HEK293 (cell line): ENCODE results near the gene PCDH8.
"Not testable (repeated sequence)": the region's sequence is repeated elsewhere in the genome, so short reads cannot be mapped to it uniquely, and the experiment has no call there.

Source experiments
- CTCF ChIA-PET: fragments of 350-600 bp; formaldehyde crosslinking; extraction: SDS; loops from one replicate; lab custom pipeline; 2021; ENCODE audit warnings: antibody characterized with exemption; lab: Yijun Ruan, JAX
- POLR2A ChIA-PET: fragments of 300-600 bp; formaldehyde crosslinking; extraction: SDS; loops from one replicate; lab custom pipeline; 2020; ENCODE audit warnings: antibody characterized with exemption, inconsistent platforms; lab: Yijun Ruan, JAX
- H3K27ac ChIP-seq: fragments of 200-500 bp; sonication (Bioruptor generic); 2 replicates; pipeline ENCODE4 v1.5.1; 2014; ENCODE audit warnings: low read depth, low read length, control low read depth, inconsistent platforms; ENCODE audit errors: extremely low read depth
- H3K36me3 ChIP-seq, 2 experiments: fragments of 200-500 bp in 1 of 2; sonication (Bioruptor generic) in 1 of 2; 1 replicate in 1 of 2; 2 replicates in 1 of 2; pipeline ENCODE4 v1.5.1; 2014 to 2017; ENCODE audit warnings: inconsistent platforms in 2 of 2, low read length in 2 of 2; ENCODE audit not compliant: control insufficient read depth in 2 of 2, insufficient read depth in 1 of 2
- H3K4me1 ChIP-seq: fragments of 200-500 bp; sonication (Bioruptor generic); 2 replicates; pipeline ENCODE4 v1.5.1; 2014; ENCODE audit warnings: mild to moderate bottlenecking, low read length, inconsistent platforms; ENCODE audit not compliant: control insufficient read depth, insufficient read depth
- H3K4me3 ChIP-seq: 2 replicates; pipeline ENCODE4 v1.5.1; 2011; ENCODE audit warnings: low read depth, mild to moderate bottlenecking, control low read depth, low read length, moderate library complexity
- H3K9me3 ChIP-seq: fragments of 200-500 bp; sonication (Bioruptor generic); 2 replicates; pipeline ENCODE4 v1.5.1; 2014; ENCODE audit warnings: low read depth, low read length, inconsistent platforms; ENCODE audit not compliant: control insufficient read depth, insufficient read depth
- GLIS1 ChIP-seq: fragments of 450-650 bp; formaldehyde crosslinking; IDR thresholded peaks from 2 replicates; pipeline ENCODE4 v1.5.1; 2016; ENCODE audit warnings: missing biosample characterization, missing genetic modification characterization
- KLF8 ChIP-seq: fragments of 450-650 bp; formaldehyde crosslinking; IDR thresholded peaks from 2 replicates; pipeline ENCODE4 v1.5.1; 2016; ENCODE audit warnings: missing biosample characterization, missing genetic modification characterization
- MEIS1 ChIP-seq: sonication (generic); formaldehyde crosslinking; IDR thresholded peaks from 2 replicates; pipeline ENCODE4 v1.8.1; 2022; ENCODE audit warnings: missing genetic modification reagents, mild to moderate bottlenecking, borderline replicate concordance
- MZF1 ChIP-seq: fragments of 450-650 bp; formaldehyde crosslinking; IDR thresholded peaks from 2 replicates; pipeline ENCODE4 v1.5.1; 2017; ENCODE audit warnings: missing biosample characterization, missing genetic modification characterization, borderline replicate concordance
- SALL2 ChIP-seq: fragments of 450-650 bp; formaldehyde crosslinking; IDR thresholded peaks from 2 replicates; pipeline ENCODE4 v1.5.0; 2017; ENCODE audit warnings: missing biosample characterization, mild to moderate bottlenecking, missing genetic modification characterization, borderline replicate concordance
- ZBTB21 ChIP-seq: fragments of 450-650 bp; formaldehyde crosslinking; IDR thresholded peaks from 2 replicates; pipeline ENCODE4 v1.5.1; 2017; ENCODE audit warnings: missing biosample characterization, missing genetic modification characterization
- ZNF19 ChIP-seq: fragments of 450-650 bp; formaldehyde crosslinking; IDR thresholded peaks from 2 replicates; pipeline ENCODE4; 2016; ENCODE audit warnings: missing biosample characterization, missing genetic modification characterization, low read depth
- ZNF354C ChIP-seq: fragments of 450-650 bp; formaldehyde crosslinking; IDR thresholded peaks from 2 replicates; pipeline ENCODE4 v1.5.1; 2016; ENCODE audit warnings: missing biosample characterization, missing genetic modification characterization, low read depth, borderline replicate concordance
- ZNF501 ChIP-seq: fragments of 450-650 bp; formaldehyde crosslinking; IDR thresholded peaks from 2 replicates; pipeline ENCODE4 v1.5.1; 2016; ENCODE audit warnings: missing biosample characterization, missing genetic modification characterization
- ZNF530 ChIP-seq: fragments of 450-650 bp; formaldehyde crosslinking; IDR thresholded peaks from 2 replicates; pipeline ENCODE4 v1.5.1; 2016; ENCODE audit warnings: low read depth, missing biosample characterization, missing genetic modification characterization
- ZNF664 ChIP-seq: fragments of 450-650 bp; formaldehyde crosslinking; IDR thresholded peaks from 2 replicates; pipeline ENCODE4 v1.5.1; 2016; ENCODE audit warnings: missing biosample characterization, missing genetic modification characterization
- ZNF830 ChIP-seq: fragments of 450-650 bp; IDR thresholded peaks from 2 replicates; pipeline ENCODE4 v1.5.0; 2018; ENCODE audit warnings: missing biosample characterization, missing genetic modification characterization, low read depth, mild to moderate bottlenecking, moderate library complexity
- ZSCAN16 ChIP-seq: fragments of 450-650 bp; formaldehyde crosslinking; IDR thresholded peaks from 2 replicates; pipeline ENCODE4 v1.5.1; 2016; ENCODE audit warnings: missing biosample characterization, missing genetic modification characterization
- ZSCAN4 ChIP-seq: fragments of 450-650 bp; formaldehyde crosslinking; IDR thresholded peaks from 2 replicates; pipeline ENCODE4 v1.5.1; 2017; ENCODE audit warnings: missing biosample characterization, missing genetic modification characterization
- TF ChIP-seq, protein P1 (sequence below): fragments of 450-650 bp; formaldehyde crosslinking; IDR thresholded peaks from 2 replicates; pipeline ENCODE4 v1.5.1; 2016; ENCODE audit warnings: missing biosample characterization, missing genetic modification characterization, borderline replicate concordance
- TF ChIP-seq, protein P2 (sequence below): fragments of 450-650 bp; formaldehyde crosslinking; IDR thresholded peaks from 2 replicates; pipeline ENCODE4 v1.5.1; 2016; ENCODE audit warnings: missing biosample characterization, missing genetic modification characterization
- TF ChIP-seq, protein P3 (sequence below): fragments of 450-650 bp; formaldehyde crosslinking; IDR thresholded peaks from 2 replicates; pipeline ENCODE4 v1.5.1; 2017; ENCODE audit warnings: missing biosample characterization, missing genetic modification characterization
- TF ChIP-seq, protein P4 (sequence below): fragments of 450-650 bp; formaldehyde crosslinking; IDR thresholded peaks from 2 replicates; pipeline ENCODE4 v1.5.0; 2017; ENCODE audit warnings: missing biosample characterization, missing genetic modification characterization, borderline replicate concordance
- TF ChIP-seq, protein P5 (sequence below): fragments of 450-650 bp; formaldehyde crosslinking; IDR thresholded peaks from 2 replicates; pipeline ENCODE4 v1.5.1; 2016; ENCODE audit warnings: missing biosample characterization, missing genetic modification characterization
- TF ChIP-seq, protein P6 (sequence below): fragments of 450-650 bp; formaldehyde crosslinking; IDR thresholded peaks from 2 replicates; pipeline ENCODE4 v1.5.1; 2016; ENCODE audit warnings: missing biosample characterization, missing genetic modification characterization

PCDH8 gene

DNA sequence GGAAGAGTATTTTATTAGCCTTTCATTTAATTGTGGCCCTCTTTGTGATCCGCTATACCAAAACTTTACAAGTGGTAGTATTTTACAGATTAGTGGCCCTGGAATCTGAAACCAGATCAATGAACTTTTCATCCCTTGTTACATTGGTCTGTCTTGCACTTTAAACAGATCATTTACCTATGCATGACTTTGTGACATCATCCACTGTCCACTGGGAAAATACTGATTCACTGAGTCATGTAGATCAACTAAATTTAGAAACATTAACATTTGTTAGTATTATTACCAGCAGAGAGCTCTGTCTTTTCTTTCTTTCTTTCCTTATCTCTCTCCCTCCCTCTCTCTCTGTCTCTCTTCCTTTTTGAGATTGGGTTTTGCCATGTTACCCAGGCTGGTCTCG lies 17.5 kb downstream of the PCDH8 start (continued):
- TF ChIP-seq, protein P1, sequence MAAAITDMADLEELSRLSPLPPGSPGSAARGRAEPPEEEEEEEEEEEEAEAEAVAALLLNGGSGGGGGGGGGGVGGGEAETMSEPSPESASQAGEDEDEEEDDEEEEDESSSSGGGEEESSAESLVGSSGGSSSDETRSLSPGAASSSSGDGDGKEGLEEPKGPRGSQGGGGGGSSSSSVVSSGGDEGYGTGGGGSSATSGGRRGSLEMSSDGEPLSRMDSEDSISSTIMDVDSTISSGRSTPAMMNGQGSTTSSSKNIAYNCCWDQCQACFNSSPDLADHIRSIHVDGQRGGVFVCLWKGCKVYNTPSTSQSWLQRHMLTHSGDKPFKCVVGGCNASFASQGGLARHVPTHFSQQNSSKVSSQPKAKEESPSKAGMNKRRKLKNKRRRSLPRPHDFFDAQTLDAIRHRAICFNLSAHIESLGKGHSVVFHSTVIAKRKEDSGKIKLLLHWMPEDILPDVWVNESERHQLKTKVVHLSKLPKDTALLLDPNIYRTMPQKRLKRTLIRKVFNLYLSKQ (tag by site-specific recombination) = no peak

DNA sequence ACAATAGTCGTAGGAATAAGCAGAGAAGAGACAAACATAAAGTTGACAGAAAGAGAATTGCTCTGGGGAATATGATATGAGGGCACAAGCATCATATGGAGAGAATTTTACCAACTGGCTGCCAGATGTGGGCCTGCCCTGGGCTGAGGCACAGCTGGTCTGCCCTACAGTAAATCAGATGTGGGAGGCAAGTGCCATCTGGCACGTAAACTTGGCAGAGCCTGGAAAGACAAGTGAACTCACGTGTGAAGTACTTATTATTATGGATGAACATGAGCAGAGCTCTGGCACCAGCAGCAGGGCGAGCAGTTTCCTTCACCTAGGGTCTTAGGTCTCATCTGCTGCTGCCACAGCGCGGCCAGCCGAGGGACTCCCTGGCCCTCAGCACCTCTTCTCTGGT lies 20.6 kb downstream of the PCDH8 start:
- ChIA-PET POLR2A (no interaction called here), CTCF (interaction anchor here (1.0 to 1.2 kb wide), 2 partner anchors 48 to 159 kb away, joined by 4 read pairs; no protein-coding TSS in a partner anchor)
- no peak overlapping the region for H3K4me3 ChIP-seq
- H3K36me3 ChIP-seq = no peaks in the 10 kb centered on the region
- H3K9me3 ChIP-seq = no peaks in the 10 kb centered on the region
- no peak overlapping the region for H3K27ac ChIP-seq
- TF ChIP-seq ZNF530 (tag by site-specific recombination) (no peak), ZNF830 (tag by site-specific recombination) (no peak), ZNF664 (tag by site-specific recombination) (no peak), GLIS1 (no peak), ZSCAN16 (tag by site-specific recombination) (no peak), ZBTB21 (no peak), KLF8 (tag by site-specific recombination) (no peak), MEIS1 (CRISPR knock-in tag) (no peak)
- TF ChIP-seq, protein P2, sequence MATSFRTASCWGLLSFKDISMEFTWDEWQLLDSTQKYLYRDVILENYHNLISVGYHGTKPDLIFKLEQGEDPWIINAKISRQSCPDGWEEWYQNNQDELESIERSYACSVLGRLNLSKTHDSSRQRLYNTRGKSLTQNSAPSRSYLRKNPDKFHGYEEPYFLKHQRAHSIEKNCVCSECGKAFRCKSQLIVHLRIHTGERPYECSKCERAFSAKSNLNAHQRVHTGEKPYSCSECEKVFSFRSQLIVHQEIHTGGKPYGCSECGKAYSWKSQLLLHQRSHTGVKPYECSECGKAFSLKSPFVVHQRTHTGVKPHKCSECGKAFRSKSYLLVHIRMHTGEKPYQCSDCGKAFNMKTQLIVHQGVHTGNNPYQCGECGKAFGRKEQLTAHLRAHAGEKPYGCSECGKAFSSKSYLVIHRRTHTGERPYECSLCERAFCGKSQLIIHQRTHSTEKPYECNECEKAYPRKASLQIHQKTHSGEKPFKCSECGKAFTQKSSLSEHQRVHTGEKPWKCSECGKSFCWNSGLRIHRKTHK = no peak
- no peaks in the 10 kb centered on the region; the same call in 1 of the 2 replicates for H3K4me1 ChIP-seq

DNA sequence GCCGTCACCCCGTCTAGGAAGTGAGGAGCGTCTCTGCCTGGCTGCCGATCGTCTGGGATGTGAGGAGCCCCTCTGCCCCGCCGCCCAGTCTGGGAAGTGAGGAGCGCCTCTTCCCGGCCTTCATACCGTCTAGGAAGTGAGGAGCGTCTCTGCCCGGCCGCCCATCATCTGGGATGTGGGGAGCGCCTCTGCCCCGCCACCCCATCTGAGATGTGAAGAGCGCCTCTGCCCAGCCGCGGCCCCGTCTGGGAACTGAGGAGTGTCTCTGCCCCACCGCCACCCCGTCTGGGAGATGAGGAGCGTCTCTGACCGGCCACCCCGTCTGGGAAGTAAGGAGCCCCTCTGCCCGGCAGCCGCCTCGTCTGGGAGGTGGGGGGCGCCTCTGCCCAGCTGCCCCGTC lies 30.6 kb downstream of the PCDH8 start:
- H3K27ac ChIP-seq, CTCF ChIA-PET: not testable (repeated sequence)

DNA sequence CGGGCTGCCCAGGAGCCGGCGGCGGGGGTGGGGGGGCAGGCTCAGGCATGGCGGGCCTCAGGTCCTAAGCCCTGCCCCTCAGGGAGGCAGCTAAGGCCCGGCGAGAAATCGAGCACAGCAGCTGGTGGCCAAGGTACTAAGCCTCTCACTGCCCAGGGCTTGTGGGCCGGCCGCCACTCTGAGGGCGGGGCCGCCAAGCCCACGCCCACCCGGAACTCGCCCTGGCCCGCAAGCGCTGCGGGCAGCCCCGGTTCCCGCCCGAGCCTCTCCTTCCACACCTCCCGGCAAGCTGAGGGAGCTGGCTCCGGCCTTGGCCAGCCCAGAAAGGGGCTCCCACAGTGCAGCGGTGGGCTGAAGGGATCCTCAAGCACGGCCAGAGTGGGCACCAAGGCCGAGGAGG lies 33.1 kb downstream of the PCDH8 start:
- H3K9me3 ChIP-seq = no peaks in the 10 kb centered on the region
- H3K36me3 ChIP-seq = no peaks in the 10 kb centered on the region
- ChIA-PET CTCF (no interaction called here), POLR2A (no interaction called here)
- H3K27ac ChIP-seq = no peak overlapping the region
- no peak overlapping the region for H3K4me3 ChIP-seq
- TF ChIP-seq, protein P3, sequence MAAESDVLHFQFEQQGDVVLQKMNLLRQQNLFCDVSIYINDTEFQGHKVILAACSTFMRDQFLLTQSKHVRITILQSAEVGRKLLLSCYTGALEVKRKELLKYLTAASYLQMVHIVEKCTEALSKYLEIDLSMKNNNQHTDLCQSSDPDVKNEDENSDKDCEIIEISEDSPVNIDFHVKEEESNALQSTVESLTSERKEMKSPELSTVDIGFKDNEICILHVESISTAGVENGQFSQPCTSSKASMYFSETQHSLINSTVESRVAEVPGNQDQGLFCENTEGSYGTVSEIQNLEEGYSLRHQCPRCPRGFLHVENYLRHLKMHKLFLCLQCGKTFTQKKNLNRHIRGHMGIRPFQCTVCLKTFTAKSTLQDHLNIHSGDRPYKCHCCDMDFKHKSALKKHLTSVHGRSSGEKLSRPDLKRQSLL (tag by site-specific recombination) = no peak
- TF ChIP-seq MZF1 (no peak), ZNF19 (no peak), ZSCAN4 (tag by site-specific recombination) (no peak), SALL2 (tag by site-specific recombination) (no peak), ZNF354C (tag by site-specific recombination) (no peak), ZNF501 (tag by site-specific recombination) (no peak)
- TF ChIP-seq, protein P4, sequence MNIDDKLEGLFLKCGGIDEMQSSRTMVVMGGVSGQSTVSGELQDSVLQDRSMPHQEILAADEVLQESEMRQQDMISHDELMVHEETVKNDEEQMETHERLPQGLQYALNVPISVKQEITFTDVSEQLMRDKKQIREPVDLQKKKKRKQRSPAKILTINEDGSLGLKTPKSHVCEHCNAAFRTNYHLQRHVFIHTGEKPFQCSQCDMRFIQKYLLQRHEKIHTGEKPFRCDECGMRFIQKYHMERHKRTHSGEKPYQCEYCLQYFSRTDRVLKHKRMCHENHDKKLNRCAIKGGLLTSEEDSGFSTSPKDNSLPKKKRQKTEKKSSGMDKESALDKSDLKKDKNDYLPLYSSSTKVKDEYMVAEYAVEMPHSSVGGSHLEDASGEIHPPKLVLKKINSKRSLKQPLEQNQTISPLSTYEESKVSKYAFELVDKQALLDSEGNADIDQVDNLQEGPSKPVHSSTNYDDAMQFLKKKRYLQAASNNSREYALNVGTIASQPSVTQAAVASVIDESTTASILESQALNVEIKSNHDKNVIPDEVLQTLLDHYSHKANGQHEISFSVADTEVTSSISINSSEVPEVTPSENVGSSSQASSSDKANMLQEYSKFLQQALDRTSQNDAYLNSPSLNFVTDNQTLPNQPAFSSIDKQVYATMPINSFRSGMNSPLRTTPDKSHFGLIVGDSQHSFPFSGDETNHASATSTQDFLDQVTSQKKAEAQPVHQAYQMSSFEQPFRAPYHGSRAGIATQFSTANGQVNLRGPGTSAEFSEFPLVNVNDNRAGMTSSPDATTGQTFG (tag by site-specific recombination) = no peak
- TF ChIP-seq, protein P5, sequence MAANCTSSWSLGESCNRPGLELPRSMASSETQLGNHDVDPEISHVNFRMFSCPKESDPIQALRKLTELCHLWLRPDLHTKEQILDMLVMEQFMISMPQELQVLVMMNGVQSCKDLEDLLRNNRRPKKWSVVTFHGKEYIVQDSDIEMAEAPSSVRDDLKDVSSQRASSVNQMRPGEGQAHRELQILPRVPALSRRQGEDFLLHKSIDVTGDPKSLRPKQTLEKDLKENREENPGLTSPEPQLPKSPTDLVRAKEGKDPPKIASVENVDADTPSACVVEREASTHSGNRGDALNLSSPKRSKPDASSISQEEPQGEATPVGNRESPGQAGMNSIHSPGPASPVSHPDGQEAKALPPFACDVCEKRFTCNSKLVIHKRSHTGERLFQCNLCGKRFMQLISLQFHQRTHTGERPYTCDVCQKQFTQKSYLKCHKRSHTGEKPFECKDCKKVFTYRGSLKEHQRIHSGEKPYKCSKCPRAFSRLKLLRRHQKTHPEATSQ (tag by site-specific recombination) = no peak
- TF ChIP-seq, protein P6, sequence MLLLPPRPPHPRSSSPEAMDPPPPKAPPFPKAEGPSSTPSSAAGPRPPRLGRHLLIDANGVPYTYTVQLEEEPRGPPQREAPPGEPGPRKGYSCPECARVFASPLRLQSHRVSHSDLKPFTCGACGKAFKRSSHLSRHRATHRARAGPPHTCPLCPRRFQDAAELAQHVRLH = no peak
- TF ChIP-seq, all 188 proteins: peak for 0
- H3K4me1 ChIP-seq = no peaks in the 10 kb centered on the region

More for the DNA sequence above, 30.6 kb downstream of the PCDH8 start:
- H3K36me3 ChIP-seq, H3K9me3 ChIP-seq, H3K4me3 ChIP-seq, H3K4me1 ChIP-seq, POLR2A ChIA-PET: not testable (repeated sequence)
